IPS-18c (cell line): ENCODE data around the gene WSB2.

ENCODE experiments used
- H3K4me3 ChIP-seq: 2 replicates; pipeline ENCODE4 v1.7.0; 2013; ENCODE audit warnings: low read depth, mild to moderate bottlenecking, low read length, moderate library complexity; ENCODE audit not compliant: insufficient read depth
- H3K9me3 ChIP-seq: one replicate; pipeline ENCODE4 v1.6.1; 2013; ENCODE audit warnings: mild to moderate bottlenecking, low read length, moderate library complexity; ENCODE audit not compliant: control insufficient read depth, insufficient read depth

WSB2 gene

DNA sequence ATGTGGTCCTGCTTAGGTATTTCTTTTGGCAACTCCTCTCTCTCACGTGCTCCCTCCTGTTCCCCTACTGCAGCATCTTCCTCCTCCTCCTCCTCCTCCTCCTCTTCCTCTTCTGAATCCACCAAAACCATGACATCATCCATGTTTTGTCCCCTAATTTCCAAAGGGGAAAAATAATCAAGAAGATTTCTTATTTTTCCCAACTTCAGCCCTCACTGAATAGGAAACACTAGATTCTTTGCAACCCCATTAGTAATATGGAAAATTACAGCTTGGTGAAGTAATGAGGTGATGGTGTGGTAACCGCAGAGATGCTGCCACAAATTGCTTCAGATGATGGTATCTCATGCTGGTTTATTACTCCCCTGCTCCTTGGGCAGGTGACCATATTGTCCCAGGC, 7.5 kb upstream of the WSB2 start:
- Histone ChIP-seq H3K4me3 (no peak overlapping the region), H3K9me3 (no peaks in the 10 kb centered on the region)

DNA sequence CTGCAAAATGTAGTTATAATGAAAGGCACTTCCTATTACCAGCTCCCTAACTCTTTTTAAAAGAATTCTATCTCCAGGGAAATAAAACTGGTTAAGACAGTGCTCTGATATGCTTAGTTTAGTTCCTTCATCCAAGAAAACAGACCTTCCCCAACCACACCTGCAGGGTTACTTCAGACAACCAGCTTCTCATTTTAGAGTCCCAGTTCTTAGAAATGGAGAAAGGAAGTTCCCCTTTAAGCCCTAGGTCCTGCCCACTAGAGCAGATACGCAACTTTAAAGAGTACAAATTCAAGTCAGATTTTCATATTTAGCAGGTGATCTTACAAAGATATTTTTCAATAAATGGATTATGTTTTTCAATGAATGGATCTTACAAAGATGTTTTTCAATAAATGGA, 4.4 kb upstream of the WSB2 start:
- Histone ChIP-seq H3K9me3 (no peaks in the 10 kb centered on the region), H3K4me3 (no peak overlapping the region)

DNA sequence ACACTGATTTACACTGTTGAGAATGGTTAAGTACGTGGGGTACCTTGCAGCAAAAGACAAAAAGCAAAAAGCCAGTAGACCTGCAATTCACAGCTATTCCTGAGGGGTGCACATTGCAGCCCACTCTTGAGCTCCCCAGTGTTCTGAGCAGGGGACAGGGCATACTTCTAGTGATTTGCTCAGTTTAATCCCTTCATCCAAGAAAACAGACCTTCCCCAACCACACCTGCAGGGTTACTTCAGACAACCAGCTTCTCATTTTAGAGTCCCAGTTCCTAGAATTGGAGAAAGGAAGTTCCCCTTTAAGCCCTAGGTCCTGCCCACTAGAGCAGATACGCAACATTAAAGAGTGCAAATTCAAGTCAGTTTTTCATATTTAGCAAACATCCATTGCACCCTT, 3.6 kb upstream of the WSB2 start:
- Histone ChIP-seq H3K4me3 (no peak overlapping the region), H3K9me3 (no peaks in the 10 kb centered on the region)

DNA sequence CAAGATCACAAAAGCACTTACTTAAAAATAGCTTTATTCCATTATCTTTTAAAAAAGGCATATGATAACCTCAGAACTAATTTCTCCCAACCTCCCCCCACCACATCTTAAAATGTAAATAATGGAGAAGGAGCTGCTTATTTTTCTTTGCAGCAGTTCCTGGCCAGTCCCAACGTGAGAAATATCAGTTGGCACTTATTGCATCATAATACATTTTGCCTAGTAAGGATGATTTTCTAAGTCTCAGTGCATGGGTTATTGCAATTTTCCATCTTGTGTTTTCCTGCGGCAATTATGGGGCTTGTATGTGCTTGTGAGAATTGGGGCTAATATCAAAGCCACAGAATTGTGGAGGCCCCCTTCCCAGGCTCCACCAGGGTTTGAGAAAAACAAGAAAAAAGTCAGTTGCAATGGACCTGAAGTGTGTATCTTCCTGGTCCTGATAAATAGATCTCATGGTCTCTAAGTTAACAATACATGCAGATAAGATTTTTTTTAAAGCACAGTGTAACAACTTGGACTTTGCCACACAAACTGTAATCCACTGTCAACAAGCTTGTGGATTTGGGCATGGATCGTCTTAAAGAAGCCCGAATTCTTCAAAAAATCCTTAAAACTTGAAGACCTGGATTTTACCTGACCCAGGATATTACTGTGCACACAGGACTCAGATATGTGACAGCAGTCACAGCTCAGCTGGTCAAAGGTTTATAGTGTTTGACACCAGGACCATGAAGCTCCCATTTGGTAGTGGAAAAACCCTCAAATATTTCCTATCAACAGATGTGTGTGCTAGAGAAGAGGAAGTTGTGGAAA, 2.8 kb upstream of the WSB2 start:
- no peak overlapping the region for H3K4me3 ChIP-seq

DNA sequence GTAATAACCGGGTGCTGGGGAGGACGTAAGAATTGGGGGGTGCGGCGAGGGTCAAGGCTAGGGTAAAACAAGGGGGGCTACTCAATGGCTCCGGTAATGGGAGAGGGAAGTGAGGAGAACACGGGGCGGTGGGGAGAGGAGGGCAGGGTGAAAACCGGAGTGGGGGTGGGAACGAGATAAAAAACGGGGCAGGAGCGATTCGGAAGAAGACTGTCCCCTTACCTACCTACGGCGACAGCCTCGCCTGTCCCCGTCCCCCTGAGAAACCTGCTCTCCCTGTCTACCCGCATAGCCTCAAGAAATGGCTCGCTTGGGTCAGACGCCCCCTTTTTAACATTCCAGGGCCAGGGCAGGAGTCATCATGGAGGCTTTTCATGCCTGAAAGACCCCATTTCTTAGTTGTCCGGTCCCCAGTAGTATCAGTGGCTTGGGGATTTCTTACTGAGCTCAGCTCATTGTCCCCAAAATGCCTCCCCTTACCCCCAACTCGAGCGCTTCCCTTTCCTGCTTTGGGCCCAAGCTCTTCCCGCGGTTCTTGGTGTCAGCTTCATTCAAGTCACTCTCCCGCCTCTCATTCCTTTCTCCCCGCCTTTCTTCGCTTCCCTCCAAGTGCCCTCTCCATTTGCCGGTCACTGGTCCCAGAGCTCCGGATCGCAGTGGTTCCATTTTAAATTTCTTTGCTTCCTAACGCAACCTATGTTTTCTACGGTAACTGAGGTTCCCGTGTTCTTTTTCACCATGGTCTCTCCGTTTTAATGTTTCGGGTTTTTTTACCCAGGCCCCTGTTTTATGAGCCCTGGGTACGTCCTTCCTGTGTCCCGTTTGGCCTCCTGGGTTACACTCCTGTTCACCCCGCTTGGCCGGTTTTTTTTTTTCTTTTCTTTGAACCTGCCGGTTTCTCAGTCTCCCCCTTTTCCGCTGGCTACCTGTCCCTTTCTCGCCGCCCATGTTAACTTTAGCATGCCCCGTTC, 1.2 kb upstream of the WSB2 start:
- peak overlapping the region; percentile 94 for H3K4me3 ChIP-seq

More for the DNA sequence above, 2.8 kb upstream of the WSB2 start:
- H3K9me3 ChIP-seq: no peaks in the 10 kb centered on the region

GRCh38 chr12:118060301-118061010, 523 bp downstream of the WSB2 start:
- no peaks in the 10 kb centered on the region for H3K9me3 ChIP-seq
- H3K4me3 ChIP-seq: peak overlapping the region; percentile 68

More for the DNA sequence above, 1.2 kb upstream of the WSB2 start:
- H3K9me3 ChIP-seq: no peaks in the 10 kb centered on the region

GRCh38 chr12:118059341-118060191, 1.4 kb downstream of the WSB2 start:
- no peaks in the 10 kb centered on the region for H3K9me3 ChIP-seq
- H3K4me3 ChIP-seq: peak overlapping the region; percentile 68

DNA sequence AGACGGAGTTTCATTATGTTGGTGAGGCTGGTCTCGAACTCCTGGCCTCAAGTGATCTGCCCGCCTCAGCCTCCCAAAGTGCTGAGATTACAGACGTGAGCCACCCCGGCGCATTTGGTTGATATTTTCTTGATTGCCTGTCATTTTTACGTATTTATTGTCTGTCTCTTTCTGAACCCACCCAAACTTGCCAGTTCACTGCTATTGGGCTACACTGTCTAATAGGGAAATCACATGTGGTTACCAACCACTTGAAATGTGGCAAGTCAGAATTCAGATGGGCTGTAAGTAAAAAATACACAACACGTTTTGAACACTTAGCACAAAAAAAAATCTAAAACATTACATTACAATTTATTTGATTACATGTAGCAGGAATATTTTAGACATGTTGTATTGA, 2.1 kb downstream of the WSB2 start:
- H3K4me3 ChIP-seq: no peak overlapping the region
- no peaks in the 10 kb centered on the region for H3K9me3 ChIP-seq

GRCh38 chr12:118058227-118058626, 2.8 kb downstream of the WSB2 start:
- H3K4me3 ChIP-seq: no peak overlapping the region

GRCh38 chr12:118055865-118056773, 4.9 kb downstream of the WSB2 start:
- no peaks in the 10 kb centered on the region for H3K9me3 ChIP-seq
- no peak overlapping the region for H3K4me3 ChIP-seq

More at GRCh38 chr12:118058227-118058626, 2.8 kb downstream of the WSB2 start:
- no peaks in the 10 kb centered on the region for H3K9me3 ChIP-seq

GRCh38 chr12:118055144-118055557, 5.8 kb downstream of the WSB2 start:
- Histone ChIP-seq H3K4me3 (no peak overlapping the region), H3K9me3 (no peaks in the 10 kb centered on the region)

DNA sequence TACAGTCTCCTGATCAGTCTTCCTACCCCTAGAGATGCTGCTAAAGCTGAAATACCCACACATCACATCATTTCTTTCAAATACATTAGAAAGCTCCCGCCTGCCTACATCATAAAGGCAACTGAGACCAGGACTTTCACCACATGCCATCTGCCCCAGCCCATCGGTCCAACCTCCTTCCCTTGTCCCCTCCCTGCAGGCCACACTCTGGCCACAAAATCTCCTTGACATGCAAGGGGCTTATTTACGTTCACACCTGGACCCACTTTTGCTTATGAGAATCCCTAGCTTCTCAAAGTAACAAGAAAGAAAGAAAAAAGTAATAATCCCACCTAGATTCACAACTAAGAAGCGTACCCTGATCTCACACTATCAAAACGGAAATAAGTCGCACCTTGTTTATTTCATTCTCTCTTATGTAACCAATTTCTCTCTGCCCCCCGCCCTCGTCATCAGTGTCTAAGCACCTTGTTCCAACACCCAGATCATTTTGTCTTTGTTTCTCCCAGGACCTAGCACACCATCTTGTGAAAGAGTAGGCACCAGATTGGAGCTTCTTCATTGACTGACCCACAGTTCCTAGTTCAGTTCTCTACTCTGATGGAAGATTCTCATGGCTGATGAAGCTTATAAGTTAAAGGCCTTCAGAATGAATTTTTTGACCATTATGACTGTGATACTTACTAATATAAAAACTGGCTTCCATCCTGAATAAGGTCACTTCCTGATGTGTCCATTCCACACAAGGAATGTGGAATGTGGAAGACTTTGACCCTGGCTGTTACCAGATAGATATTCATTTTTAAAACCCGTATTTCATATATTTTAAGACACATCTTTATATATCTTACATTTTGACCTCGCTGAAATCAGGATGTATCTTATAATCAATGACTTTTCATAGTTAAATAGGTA, 7.7 kb downstream of the WSB2 start:
- no peaks in the 10 kb centered on the region for H3K9me3 ChIP-seq
- no peak overlapping the region for H3K4me3 ChIP-seq

DNA sequence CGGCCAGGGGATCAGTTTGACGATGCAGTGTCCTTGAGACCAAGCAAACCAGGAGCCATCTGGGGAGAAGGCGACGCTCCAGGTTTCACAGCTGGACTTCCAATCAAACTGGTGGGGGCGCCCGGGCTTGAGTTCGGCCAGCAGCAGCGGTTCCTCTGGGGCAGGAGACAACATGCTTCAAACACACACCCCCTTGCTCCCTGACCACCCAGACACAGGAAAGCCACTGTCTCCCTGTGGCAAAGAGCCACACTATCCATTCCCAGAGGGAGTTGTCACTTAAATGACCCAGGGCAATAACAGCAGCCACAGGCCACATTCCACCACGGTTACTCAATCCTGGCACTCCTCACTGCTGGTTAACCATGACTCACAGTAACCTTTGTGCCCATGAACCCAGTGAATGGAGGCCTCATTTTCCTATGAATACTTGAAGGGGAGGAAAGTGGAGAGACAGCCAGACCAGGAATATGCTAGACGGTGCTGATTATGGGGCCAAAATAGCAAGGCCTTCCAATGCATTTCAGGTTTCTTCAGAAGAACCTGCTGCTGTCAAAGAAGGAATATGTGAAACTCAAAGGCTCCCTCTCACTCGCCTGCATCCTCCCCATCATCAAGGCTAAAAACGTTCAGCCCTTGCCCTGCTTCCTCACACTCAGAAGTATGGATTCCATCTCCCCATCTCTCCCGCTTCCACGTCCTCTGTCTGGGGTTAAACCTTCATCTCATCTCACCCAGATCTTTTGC, 8.5 kb downstream of the WSB2 start:
- H3K4me3 ChIP-seq: no peak overlapping the region
- H3K9me3 ChIP-seq: no peaks in the 10 kb centered on the region
